Head of caudate nucleus (tissue), 42 donors: ENCODE results near the gene HSD17B8.
"Not testable (repeated sequence)": the region's sequence is repeated elsewhere in the genome, so short reads cannot be mapped to it uniquely, and the experiment has no call there.

Experiments used
- DNase-seq, 42 donors: peaks; one replicate each; pipeline versions ENCODE4 v3.0.0 to v3.0.0-alpha.2; 2020 to 2021; ENCODE audit warnings: mixed read lengths in 7 of 42
- intact Hi-C: fragments of 100-400 bp; cut with DNase I; formaldehyde crosslinking; loops from one replicate; pipeline ENCODE4 v1.15.0; 2022

Gene HSD17B8

DNA sequence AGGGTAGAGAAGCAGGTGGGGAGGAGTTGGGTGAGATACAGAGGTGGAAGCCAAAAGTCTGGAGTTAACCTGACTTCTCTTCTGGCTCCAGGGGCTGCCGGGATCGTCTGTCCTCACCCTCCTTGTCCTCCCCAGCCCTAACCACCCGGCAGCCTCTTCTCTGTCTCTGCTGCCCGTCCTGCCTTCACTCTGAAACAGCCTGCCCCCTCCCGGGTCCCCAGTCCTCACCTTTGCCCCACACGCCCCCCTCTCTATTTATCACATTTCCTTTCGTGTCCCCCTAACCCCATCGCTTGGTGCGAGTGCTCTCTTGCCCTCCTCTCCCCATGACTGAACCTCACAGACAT is 9.5 kb downstream of the HSD17B8 start:
- intact Hi-C loops: loop anchor here (2.0 kb wide), 1 partner anchor 35 kb away; no protein-coding TSS in a partner anchor
- DNase-seq: no peak

DNA sequence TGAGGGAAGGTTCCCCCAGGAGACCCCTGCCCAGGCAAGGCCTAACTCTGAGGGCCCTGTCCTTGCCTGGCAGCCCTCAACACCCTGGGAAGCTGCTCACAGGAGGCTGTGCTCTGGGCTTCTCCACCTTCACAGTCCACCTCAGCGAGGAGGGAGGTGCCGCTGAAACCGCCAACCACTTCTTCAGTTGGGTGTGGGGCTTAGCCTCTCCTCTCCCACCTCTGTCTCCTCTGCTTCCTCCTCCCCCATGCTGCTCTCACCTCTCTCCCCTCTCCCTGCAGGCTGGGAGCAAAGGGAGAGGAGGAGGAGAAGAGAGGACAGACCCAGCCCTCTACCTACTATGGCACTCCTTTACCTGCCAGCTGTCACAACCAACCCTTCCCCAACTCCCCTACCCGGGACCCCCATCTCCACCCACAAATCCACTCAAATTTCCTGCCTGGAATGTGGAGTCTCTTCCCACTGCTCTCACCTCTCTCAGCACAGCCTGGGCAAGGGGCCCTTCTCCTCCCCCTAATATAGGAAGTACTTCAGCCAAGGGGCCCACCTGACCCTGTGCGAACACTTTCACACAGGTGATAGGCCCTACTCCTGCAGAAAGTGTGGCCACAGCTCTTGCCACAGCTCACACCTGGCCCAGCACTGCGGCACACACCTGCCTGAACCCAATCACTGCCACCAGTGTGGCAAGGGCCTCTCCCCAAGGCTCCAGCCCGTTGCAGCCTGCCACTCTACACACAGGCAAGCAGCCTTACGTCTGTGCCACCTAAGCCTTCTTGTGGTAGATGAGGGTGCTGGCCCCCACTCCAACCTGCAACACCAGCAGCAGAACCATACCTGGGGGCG is 11.0 kb downstream of the HSD17B8 start:
- intact Hi-C loops: no loop called here
- no peak for DNase-seq

GRCh38 chr6:33216117-33216649 is 11.7 kb downstream of the HSD17B8 start:
- intact Hi-C loops: no loop called here
- no peak for DNase-seq

GRCh38 chr6:33217246-33217645 is 12.8 kb downstream of the HSD17B8 start:
- DNase-seq: no peak
- intact Hi-C loops: no loop called here

DNA sequence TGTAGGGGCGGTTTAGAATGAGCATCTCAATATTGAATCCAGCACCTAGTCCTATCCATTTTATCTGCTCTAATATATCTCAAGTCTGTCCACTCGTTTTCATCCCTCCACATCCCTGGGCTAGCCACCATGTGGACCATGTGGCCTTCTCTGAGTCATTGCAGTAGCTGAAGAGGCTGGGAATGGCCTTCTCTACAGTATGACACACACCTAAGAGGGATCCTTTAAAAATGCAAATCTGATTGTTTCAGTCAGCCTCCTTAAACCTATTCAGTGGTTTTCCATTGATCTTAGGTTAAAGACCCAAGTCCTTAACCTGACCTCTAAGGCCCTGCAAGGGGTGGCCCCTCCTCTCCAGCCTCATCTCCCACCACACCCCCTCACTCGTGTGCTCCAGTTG is 13.2 kb downstream of the HSD17B8 start:
- intact Hi-C loops: no loop called here
- DNase-seq: no peak

- intact Hi-C loops, DNase-seq: not testable (repeated sequence)
These were observed 22.2 kb downstream of the HSD17B8 start for GRCh38 chr6:33226503-33227120.

- intact Hi-C loops: no loop called here
These were observed 30.8 kb downstream of the HSD17B8 start for GRCh38 chr6:33235221-33235634.

GRCh38 chr6:33236328-33236727 is 31.9 kb downstream of the HSD17B8 start:
- DNase-seq: no peak
- intact Hi-C loops: no loop called here

More at GRCh38 chr6:33235221-33235634, 30.8 kb downstream of the HSD17B8 start:
- no peak for DNase-seq

- intact Hi-C loops: no loop called here
- DNase-seq: no peak
These were observed 32.4 kb downstream of the HSD17B8 start for GRCh38 chr6:33236852-33237251.

DNA sequence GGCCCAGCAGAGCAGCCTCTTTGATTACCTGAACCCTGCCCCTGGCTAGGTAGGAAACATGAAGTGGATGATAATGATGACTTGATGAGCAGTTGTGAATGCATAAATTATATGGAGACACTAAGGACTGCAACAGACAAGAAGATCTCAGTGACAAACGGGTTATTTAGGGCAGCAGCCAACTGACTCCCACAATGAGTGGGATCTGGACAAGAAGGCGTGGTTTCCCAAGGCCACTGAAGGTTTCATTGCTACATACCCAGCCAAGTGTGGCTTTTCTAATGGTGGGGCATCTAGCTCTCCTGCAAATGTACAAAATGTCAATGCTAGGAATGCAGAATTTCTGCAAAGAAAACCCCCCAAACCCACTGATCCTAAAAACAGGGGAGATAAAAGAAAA is 33.3 kb downstream of the HSD17B8 start:
- no peak for DNase-seq
- intact Hi-C loops: no loop called here

- intact Hi-C loops: loop anchor here (10.0 kb wide), 1 partner anchor 227 kb away; no protein-coding TSS in a partner anchor
- DNase-seq: no peak
These were observed 37.5 kb downstream of the HSD17B8 start for GRCh38 chr6:33241968-33242367.

DNA sequence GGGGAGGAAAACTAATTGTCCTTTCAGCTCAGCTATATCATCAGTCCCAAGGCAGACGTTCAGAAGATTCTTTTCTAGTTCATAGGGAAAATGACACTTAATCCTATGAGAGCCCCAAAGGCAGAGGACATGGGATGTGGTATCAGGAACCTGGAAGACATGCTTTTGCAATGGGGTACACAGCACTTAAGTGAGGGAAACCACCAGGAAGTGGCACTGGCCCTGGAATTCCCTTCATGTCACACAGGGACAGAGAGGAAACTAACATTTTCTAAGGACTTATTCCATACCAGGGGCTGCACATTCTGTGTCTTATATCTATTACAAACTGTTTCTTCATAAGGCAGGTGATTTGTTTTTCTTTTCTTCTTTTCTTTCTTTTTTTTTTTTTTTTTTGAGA is 39.0 kb downstream of the HSD17B8 start:
- intact Hi-C loops: loop anchor here (10.0 kb wide), 1 partner anchor 229 kb away; no protein-coding TSS in a partner anchor

GRCh38 chr6:33247977-33248642 is 43.7 kb downstream of the HSD17B8 start:
- DNase-seq: peak; percentile 78 to 98 (median 92)
- intact Hi-C loops: loop anchor here (2.0 to 10.0 kb wide), 5 partner anchors 35 to 233 kb away; partner anchors contain the start of genes HSD17B8, RXRB and SLC39A7

More for the DNA sequence above, 39.0 kb downstream of the HSD17B8 start:
- DNase-seq: no peak

DNA sequence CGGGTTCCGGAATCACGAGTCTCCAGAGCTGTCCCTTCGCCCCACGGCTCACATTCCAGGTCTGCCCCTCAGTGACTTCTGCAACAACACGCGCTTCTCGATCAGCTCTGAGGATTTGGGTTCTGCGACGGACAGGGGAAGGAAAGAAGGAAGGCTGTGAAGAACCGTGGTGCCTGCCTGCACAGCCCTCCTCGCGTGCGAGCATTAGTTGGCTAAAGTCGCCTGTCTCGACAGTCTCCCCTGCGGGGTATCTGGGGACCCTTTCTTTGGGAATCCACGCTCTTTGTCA is 44.1 kb downstream of the HSD17B8 start:
- intact Hi-C loops: loop anchor here (2.0 to 10.0 kb wide), 5 partner anchors 36 to 234 kb away; partner anchors contain the start of genes HSD17B8, RXRB and SLC39A7
- peak in 1 of 42 donors; percentile 42 for DNase-seq

- peak; percentile 90 to 99 (median 98) for DNase-seq
- intact Hi-C loops: loop anchor here (2.0 to 10.0 kb wide), 5 partner anchors 36 to 234 kb away; partner anchors contain the start of genes HSD17B8, RXRB and SLC39A7
These were observed 44.7 kb downstream of the HSD17B8 start for GRCh38 chr6:33248932-33249731.

DNA sequence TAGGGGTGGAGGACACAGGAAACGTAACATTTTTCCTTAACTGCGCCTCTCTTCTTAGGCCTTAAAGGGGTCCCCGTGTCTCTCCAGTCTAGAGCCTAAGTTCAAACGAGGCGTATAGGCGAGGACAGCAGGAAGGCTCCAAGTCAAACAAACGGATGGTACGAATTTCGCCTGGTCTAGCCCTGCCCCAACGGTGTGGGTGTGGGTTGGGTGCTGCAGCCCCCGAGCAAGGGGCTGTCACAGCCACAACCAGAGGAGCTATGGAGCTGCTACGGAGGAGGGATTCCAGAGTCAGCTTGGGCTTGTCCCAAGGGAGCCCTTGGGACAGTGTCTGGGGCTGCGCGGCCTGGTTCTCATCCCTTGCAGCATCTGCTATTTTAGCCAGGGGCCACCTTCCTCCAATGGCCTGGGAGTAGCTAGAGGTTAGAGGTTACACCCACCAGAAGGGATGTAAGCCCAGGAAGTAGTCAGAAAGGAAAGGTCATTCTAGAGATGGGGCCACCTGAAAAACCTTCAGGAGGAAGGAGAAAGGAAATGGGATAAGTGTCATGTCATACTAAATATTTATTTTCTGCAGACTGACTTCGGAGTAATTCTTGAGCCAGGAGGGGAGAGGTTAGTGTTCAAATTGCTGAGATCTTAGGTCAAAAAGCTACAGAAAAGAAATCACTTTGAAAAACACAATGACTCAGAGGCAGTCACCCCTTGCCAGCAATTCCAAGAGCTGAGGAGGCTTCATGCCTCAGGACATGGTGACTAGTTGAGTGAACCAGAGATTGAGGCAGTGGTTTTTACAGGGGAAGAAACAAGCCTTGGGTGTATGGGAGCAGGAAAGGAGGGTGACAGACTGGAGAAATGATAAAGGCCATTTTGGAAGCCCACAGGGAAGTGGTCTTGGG is 45.5 kb downstream of the HSD17B8 start:
- DNase-seq: peak in 4 of 42 donors; percentile 7 to 29 (median 16)
- intact Hi-C loops: loop anchor here (2.0 to 10.0 kb wide), 5 partner anchors 37 to 235 kb away; partner anchors contain the start of genes HSD17B8, RXRB and SLC39A7

GRCh38 chr6:33250731-33251130 is 46.3 kb downstream of the HSD17B8 start:
- intact Hi-C loops: no loop called here
- no peak for DNase-seq
